ENCODE measurements around the gene SNX9. TPM values are rescaled to one million over a fixed set of nuclear protein-coding genes. Genes with fewer than 3 reads are reported as not detected.

The SNX9 gene
- total and polyA plus RNA-seq, 2 of the 8 experiments (the other 6 are each of a cell fraction or from before 2014, with no cell fraction given): 11.8 to 23.2 TPM

DNA sequence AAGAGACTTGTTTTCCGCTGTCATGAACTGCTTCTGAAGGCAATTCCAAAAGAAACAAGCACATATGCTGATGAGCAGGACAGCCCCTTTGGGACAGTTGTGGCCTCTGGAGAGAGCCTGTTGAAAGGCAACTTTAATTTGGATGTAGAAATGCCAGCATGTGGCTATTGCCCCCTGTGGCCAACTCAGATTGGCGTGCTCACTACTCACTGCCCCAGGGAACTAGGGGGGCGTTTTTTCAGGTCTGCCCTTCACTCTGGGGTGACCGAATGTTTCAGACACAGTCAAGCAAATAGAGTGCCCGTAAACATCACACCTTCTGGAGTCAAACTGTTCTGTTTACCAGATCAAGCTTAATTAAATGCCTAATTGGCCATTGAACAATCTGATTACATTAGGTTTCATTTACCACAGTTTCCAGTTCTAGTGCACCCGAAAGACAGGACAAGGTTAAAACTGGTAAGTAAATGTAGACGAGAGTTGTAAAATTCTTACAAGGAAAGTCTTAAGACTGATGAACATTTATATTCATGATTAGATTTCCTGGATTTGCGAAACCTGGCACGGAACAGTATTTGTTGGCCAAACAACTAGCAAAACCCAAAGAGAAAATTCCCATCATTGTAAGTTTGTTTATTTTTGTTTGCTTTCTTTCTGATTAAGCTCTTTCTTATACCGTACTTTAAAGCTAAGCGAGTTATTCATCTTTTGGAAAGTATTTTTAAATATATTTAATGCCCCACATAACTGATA lies 82.7 kb downstream of the SNX9 start:
- H3K27me3 ChIP-seq (replicated peaks in 1 of 4; ENCODE audit: control insufficient read depth in 3 of 4, extremely low read depth in 1 of 4, insufficient read depth in 3 of 4, low read length in 3 of 4): no peaks in the 10 kb centered on the region
- H3K4me1 ChIP-seq (replicated peaks in 1 of 4; ENCODE audit: control insufficient read depth in 3 of 4, insufficient read depth in 4 of 4, low read length in 3 of 4): peaks cover 0 to 14% (median 8%) of the 10 kb centered on the region in 4 experiments; a peak in 5 of 7 replicates
- H4K91ac ChIP-seq (replicated peaks; ENCODE audit: insufficient read length, low read length): no peak overlapping the region
- no peak overlapping the region for H2AFZ ChIP-seq (ENCODE audit: low read length)
- WGBS, 2 experiments (ENCODE audit: extremely low coverage in 1 of 2, insufficient coverage in 1 of 2, insufficient read length in 1 of 2, insufficient replicate concordance in 2 of 2, low coverage in 1 of 2, low lambda C conversion rate in 2 of 2, missing lambda C conversion rate in 1 of 2): 73% methylated on average over 11 of the region's 11 CpGs; no CpG with 5 or more reads in 1 of the 2 experiments
- H2BK15ac ChIP-seq (ENCODE audit: low read length): no peak overlapping the region
- H2BK120ac ChIP-seq (replicated peaks; ENCODE audit: low read depth, low read length): no peak overlapping the region
- no peak overlapping the region for H4K5ac ChIP-seq (ENCODE audit: insufficient read length, low read depth, low read length)
- no peaks in the 10 kb centered on the region for H3K79me2 ChIP-seq (ENCODE audit: control insufficient read depth in 1 of 2, insufficient read depth in 2 of 2, low read length in 2 of 2)
- no peak overlapping the region for H4K8ac ChIP-seq (ENCODE audit: extremely low read depth, insufficient read depth, low read length)
- H3K27ac ChIP-seq (ENCODE audit: low read depth, low read length): no peak overlapping the region
- ChIA-PET CTCF (ENCODE audit: partially characterized antibody) (interaction anchor here (0.8 to 1.9 kb wide), 6 partner anchors 8 to 431 kb away, joined by 3 to 7 read pairs (median 4); no protein-coding TSS in a partner anchor), POLR2A (ENCODE audit: partially characterized antibody) (no interaction called here)
- no peak overlapping the region for H3K23ac ChIP-seq (ENCODE audit: insufficient read length)
- no peak overlapping the region for H3K18ac ChIP-seq (ENCODE audit: extremely low read depth, low read length)
- no peak overlapping the region for H2AK5ac ChIP-seq (ENCODE audit: low read depth, low read length)
- H4K20me1 ChIP-seq (replicated peaks in 1 of 2; ENCODE audit: control insufficient read depth in 1 of 2, insufficient read depth in 2 of 2, low read length in 2 of 2): peaks cover 0 to 2% of the 10 kb centered on the region in 2 experiments
- H2BK20ac ChIP-seq (ENCODE audit: low read length): no peak overlapping the region
- no peak overlapping the region for H3K4ac ChIP-seq (replicated peaks; ENCODE audit: insufficient read length, low read depth, low read length)
- no peak overlapping the region for H2BK12ac ChIP-seq (ENCODE audit: low read depth, low read length)
- no peak overlapping the region for H2BK5ac ChIP-seq (ENCODE audit: low read depth, low read length)
- peak in 1 of 2 experiments; percentile 54 for DNase-seq (ENCODE audit: low read depth in 1 of 2, low spot score in 2 of 2)
- H3K23me2 ChIP-seq (ENCODE audit: low read depth, low read length): no peaks in the 10 kb centered on the region
- H3K4me3 ChIP-seq (ENCODE audit: extremely low read depth in 1 of 4, insufficient read depth in 2 of 4, low read depth in 3 of 4, low read length in 4 of 4): peak overlapping the region in 1 of 4 experiments; percentile 1; a peak in 1 of 8 replicates
- H3K79me1 ChIP-seq (ENCODE audit: low read depth, low read length): no peaks in the 10 kb centered on the region
- H3K56ac ChIP-seq (replicated peaks; ENCODE audit: insufficient read length, low read depth, low read length): no peak overlapping the region
- no peak overlapping the region for H3K9ac ChIP-seq (replicated peaks in 1 of 4; ENCODE audit: extremely low read depth in 1 of 4, low read depth in 3 of 4, low read length in 3 of 4)
- FAIRE-seq: peak; percentile 82
- H3K36me3 ChIP-seq (ENCODE audit: control insufficient read depth in 2 of 4, insufficient read depth in 4 of 4, low read length in 3 of 4): peaks cover 0 to 25% (median 7%) of the 10 kb centered on the region in 4 experiments; a peak in 4 of 8 replicates
- no peaks in the 10 kb centered on the region for H3K9me3 ChIP-seq (ENCODE audit: insufficient read depth in 2 of 2, low read depth in 1 of 2, low read length in 1 of 2)
- no peak overlapping the region for H3K14ac ChIP-seq (ENCODE audit: insufficient read length)
- peak overlapping the region in 1 of 2 experiments; percentile 5; a peak in 1 of 4 replicates for H3K4me2 ChIP-seq (ENCODE audit: insufficient read depth in 1 of 2, low read depth in 2 of 2, low read length in 2 of 2)
- TF ChIP-seq ASH2L (IDR thresholded peaks at IDR 0.05; ENCODE audit: low read length): no peak
- no peak for TF ChIP-seq RFX5 (IDR thresholded peaks at IDR 0.05; ENCODE audit: borderline replicate concordance, low read depth, low read length)

Data from H1 (cell line).